DMS53 treated with DMSO at 0.1 percent for 48 hours (cell line): ENCODE measurements around the gene PLEKHA7.

Experiments
- DNase-seq: peaks from one replicate; lab custom pipeline; 2025; ENCODE audit not compliant: unreplicated experiment; lab: John Stamatoyannopoulos, UW

PLEKHA7 gene

GRCh38 chr11:16846305-16846704 lies 167.9 kb downstream of the PLEKHA7 start:
- no peak for DNase-seq

- no peak for DNase-seq
Measured at GRCh38 chr11:16844268-16844771, 169.9 kb downstream of the PLEKHA7 start.

- no peak for DNase-seq
Measured at GRCh38 chr11:16843294-16843693, 170.9 kb downstream of the PLEKHA7 start.

- no peak for DNase-seq
Measured at GRCh38 chr11:16841984-16842383, 172.2 kb downstream of the PLEKHA7 start.

- no peak for DNase-seq
Measured at GRCh38 chr11:16841481-16841880, 172.7 kb downstream of the PLEKHA7 start.

- no peak for DNase-seq
Measured at GRCh38 chr11:16840951-16841350, 173.3 kb downstream of the PLEKHA7 start.

- no peak for DNase-seq
Measured at GRCh38 chr11:16839821-16840220, 174.4 kb downstream of the PLEKHA7 start.

- no peak for DNase-seq
Measured at GRCh38 chr11:16834384-16834783, 179.8 kb downstream of the PLEKHA7 start.

- no peak for DNase-seq
Measured at GRCh38 chr11:16833026-16833425, 181.2 kb downstream of the PLEKHA7 start.

GRCh38 chr11:16832193-16832539 lies 182.0 kb downstream of the PLEKHA7 start:
- DNase-seq = no peak

- DNase-seq = no peak
Measured at GRCh38 chr11:16831316-16832192, 182.7 kb downstream of the PLEKHA7 start.

- DNase-seq = no peak
Measured at GRCh38 chr11:16827139-16827538, 187.1 kb downstream of the PLEKHA7 start.

- DNase-seq = no peak
Measured at GRCh38 chr11:16825968-16826367, 188.2 kb downstream of the PLEKHA7 start.

- DNase-seq = no peak
Measured at GRCh38 chr11:16825101-16825500, 189.1 kb downstream of the PLEKHA7 start.

- peak; percentile 69 for DNase-seq
Measured at GRCh38 chr11:16820324-16821092, 193.7 kb downstream of the PLEKHA7 start.

GRCh38 chr11:16818284-16818683 lies 195.9 kb downstream of the PLEKHA7 start:
- no peak for DNase-seq

- no peak for DNase-seq
Measured at GRCh38 chr11:16817351-16817750, 196.9 kb downstream of the PLEKHA7 start.

GRCh38 chr11:16816358-16817270 lies 197.6 kb downstream of the PLEKHA7 start:
- DNase-seq = no peak

GRCh38 chr11:16815047-16815767 lies 199.0 kb downstream of the PLEKHA7 start:
- no peak for DNase-seq

- DNase-seq = no peak
Measured at GRCh38 chr11:16814410-16815046, 199.7 kb downstream of the PLEKHA7 start.
